BLaER1 (cell line): ENCODE measurements around the gene NKD2.
A peak's percentile ranks its signal among the peaks of the same experiment; 100 is the strongest.

ENCODE experiments used
- H3K27ac ChIP-seq: shearing (Covaris generic); formaldehyde crosslinking; 2 replicates; pipeline ENCODE4 v1.8.1; 2022
- H3K27me3 ChIP-seq: shearing (Covaris generic); formaldehyde crosslinking; 2 replicates; pipeline ENCODE4 v1.8.1; 2022
- H3K36me3 ChIP-seq: shearing (Covaris generic); formaldehyde crosslinking; 2 replicates; pipeline ENCODE4 v1.8.1; 2022
- H3K4me1 ChIP-seq: shearing (Covaris generic); formaldehyde crosslinking; 2 replicates; pipeline ENCODE4 v1.8.1; 2022
- H3K4me2 ChIP-seq: shearing (Covaris generic); formaldehyde crosslinking; 2 replicates; pipeline ENCODE4 v1.8.1; 2022
- H3K4me3 ChIP-seq: shearing (Covaris generic); formaldehyde crosslinking; 2 replicates; pipeline ENCODE4 v1.8.1; 2022
- H3K9ac ChIP-seq: shearing (Covaris generic); formaldehyde crosslinking; 2 replicates; pipeline ENCODE4 v1.8.1; 2022
- H3K9me3 ChIP-seq: shearing (Covaris generic); formaldehyde crosslinking; 2 replicates; pipeline ENCODE4 v1.8.1; 2022
- H4K20me1 ChIP-seq: shearing (Covaris generic); formaldehyde crosslinking; 2 replicates; pipeline ENCODE4 v1.8.1; 2022
- Cebpa-rat ChIP-seq: shearing (Covaris generic); IDR thresholded peaks from 2 replicates; pipeline ENCODE4 v1.8.1; 2022

Gene NKD2

DNA sequence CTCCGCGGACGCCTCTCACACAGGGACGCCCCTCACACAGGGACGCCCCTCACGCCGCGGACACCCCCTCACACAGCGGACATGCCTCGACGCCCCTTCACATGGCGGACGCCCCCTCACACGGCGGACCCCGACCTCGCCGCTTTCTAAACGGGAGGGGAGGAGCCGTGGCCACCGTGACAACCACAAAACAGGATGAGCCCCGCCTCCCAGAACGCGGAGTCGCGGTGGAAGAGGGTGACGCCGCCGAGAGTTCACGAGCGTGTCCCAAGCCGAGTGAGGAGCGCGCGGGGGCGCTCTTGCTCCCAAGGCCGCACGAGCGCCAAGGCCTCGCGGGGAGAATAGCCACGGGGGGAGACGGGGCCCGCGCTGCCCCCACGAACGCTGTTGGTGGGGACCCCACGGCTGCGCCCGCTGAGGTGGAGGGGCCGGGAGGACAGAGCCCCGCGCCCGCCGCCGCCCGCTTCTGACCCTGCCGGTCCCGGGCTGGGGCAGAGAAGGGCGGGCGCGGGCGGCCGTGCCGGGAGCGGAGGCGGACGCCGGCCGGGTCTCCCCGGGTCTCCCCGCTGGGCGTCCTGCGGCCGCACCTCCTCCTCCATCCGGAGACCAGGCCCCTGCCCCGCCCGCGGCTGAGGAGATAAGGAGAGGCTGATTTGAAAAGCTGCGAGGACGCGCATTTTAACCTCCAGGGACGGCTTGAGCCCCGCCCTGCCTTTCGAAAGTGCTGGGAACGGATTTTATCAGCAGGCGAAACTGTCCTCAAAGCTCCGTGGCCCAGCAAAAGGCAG is 3.9 kb upstream of the NKD2 start:
- Histone ChIP-seq H3K9me3 (no peaks in the 10 kb centered on the region), H3K9ac (peak overlapping the region; percentile 72), H3K4me3 (peak overlapping the region; percentile 76)

DNA sequence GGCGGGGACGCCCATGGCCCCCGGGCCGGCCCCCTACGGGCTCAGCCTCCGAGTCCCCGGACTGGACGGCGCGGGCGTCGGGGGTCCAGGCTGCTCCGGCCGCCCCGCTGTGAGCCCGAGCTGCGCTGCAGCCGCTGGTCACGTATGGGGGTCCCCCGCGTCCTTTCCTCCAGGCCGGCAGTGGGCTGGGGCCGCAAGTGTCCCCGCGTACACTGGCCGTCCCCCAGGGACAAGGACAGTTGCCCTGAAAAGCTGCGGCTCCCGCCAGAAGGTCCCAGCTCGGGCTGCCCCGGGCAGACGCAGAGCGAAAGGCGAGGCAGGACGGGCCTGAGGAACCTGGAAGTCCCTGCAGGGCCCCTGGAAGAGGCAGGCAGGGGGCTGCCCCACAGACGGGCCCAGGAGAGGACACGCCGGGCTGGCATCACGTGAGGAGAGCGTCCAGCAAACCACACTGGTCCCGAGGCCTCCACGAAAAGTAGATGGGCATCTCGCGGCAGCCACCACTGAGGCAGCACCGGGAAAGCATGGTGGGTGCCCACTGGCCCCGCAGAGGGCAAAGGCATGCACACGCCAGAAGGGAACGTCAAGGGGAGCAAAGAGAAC is 3.3 kb upstream of the NKD2 start:
- Histone ChIP-seq H3K4me2 (peak overlapping the region; percentile 100), H3K9ac (peak overlapping the region; percentile 72; the same call in 1 of the 2 replicates), H3K9me3 (no peaks in the 10 kb centered on the region), H3K27ac (peak overlapping the region; percentile 75; the same call in 1 of the 2 replicates), H3K27me3 (peaks cover 68% of the 10 kb centered on the region), H3K4me3 (peak overlapping the region; percentile 76), H3K4me1 (peaks cover 93% of the 10 kb centered on the region), H4K20me1 (peaks cover 13% of the 10 kb centered on the region), H3K36me3 (no peaks in the 10 kb centered on the region)
- no peak for TF ChIP-seq Cebpa-rat

More for the DNA sequence above, 3.9 kb upstream of the NKD2 start:
- Histone ChIP-seq H3K4me1 (peaks cover 86% of the 10 kb centered on the region), H3K27me3 (peaks cover 61% of the 10 kb centered on the region), H3K4me2 (peak overlapping the region; percentile 100), H4K20me1 (peaks cover 6% of the 10 kb centered on the region), H3K27ac (peak overlapping the region; percentile 75), H3K36me3 (no peaks in the 10 kb centered on the region)
- no peak for TF ChIP-seq Cebpa-rat

DNA sequence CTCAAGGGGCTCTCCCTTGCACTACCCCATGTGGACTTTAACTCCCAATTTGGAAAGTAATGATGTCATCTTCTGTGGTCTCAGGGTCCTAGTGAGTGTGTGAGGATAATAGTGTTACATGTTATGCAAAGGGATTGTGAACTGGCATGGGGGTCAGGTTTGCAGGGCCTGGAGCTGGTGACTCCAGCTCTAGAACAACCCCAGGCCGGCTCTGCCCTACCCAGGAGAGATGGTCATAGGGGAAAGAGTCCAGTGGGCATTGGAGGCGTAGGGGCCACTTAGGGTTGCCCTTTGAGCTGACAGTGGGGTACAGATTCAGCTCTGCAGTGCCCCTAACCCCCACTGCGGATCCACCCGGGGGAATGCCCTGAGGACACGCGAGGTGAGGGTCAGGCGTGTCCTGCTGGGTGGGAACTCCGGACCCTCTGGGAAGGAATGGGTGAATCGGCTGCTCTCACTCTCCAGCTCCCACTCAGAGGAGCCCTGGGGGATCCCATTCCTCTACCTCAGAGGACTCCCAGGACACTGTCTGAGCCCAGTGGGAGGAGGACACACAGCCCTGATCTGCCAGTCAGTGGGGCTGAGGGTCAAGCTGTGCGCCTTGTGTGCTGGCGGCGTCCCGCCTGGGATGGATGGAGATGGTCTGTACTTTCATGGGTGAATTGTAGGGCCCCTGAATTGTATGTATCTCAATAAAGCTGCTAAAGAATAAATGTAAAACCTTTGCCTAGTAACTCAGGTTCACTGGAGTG is 2.5 kb upstream of the NKD2 start:
- no peak for TF ChIP-seq Cebpa-rat
- H3K36me3 ChIP-seq = peaks cover 1% of the 10 kb centered on the region
- H3K4me1 ChIP-seq = peaks cover 95% of the 10 kb centered on the region
- H4K20me1 ChIP-seq = peaks cover 21% of the 10 kb centered on the region
- H3K9me3 ChIP-seq = no peaks in the 10 kb centered on the region
- no peak overlapping the region for H3K27ac ChIP-seq
- peak overlapping the region; percentile 100 for H3K4me2 ChIP-seq
- no peak overlapping the region for H3K9ac ChIP-seq
- H3K4me3 ChIP-seq = peak overlapping the region; percentile 76
- H3K27me3 ChIP-seq = peaks cover 72% of the 10 kb centered on the region

DNA sequence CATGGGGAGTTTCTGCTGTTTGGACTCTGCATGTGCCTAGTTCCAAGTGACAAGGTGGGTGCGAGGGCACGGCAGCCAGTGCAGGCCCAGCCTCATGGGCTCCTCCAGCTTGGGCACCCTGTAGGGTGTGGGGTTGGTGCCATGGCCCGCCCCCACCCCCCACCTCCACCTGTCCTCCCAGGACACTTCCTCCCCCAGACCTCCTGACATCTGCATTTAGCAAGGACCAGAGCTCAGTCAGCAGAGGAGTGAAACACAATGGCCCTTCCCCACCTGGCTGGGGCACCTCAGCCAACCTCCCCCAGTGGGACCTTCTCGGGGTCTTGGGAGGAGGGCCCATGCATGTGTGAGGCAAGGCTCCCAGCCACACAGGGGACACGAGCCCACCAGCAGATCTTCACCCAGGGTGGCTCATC is 1.9 kb upstream of the NKD2 start:
- Histone ChIP-seq H3K9me3 (no peaks in the 10 kb centered on the region), H3K4me3 (no peak overlapping the region), H3K9ac (no peak overlapping the region), H3K4me1 (peaks cover 95% of the 10 kb centered on the region), H3K27me3 (peaks cover 72% of the 10 kb centered on the region), H3K4me2 (peak overlapping the region; percentile 100), H4K20me1 (peaks cover 26% of the 10 kb centered on the region), H3K36me3 (peaks cover 7% of the 10 kb centered on the region), H3K27ac (no peak overlapping the region)
- no peak for TF ChIP-seq Cebpa-rat

DNA sequence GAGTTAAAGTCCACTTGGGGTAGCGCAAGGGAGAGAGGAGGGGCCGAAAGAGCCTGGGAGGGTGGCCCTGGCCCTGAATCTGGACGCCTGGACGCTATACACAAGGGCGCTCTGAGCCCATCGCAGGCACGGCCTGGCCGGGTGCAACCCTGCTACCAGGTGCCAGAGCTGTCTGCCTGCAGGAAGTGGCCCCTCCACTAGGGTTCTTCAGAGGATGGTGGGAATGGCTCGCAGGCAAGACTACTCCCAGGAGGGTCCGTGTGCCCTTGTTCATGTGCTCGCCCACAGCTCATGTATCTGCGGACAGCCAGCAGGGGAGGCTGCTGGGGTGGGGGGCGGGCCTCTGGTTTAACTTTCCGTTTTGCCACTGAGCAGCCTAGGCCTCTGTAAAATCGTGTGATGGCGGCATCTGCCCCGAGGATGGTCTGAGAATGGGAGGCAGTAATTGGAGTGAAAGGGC is 1.4 kb upstream of the NKD2 start:
- Histone ChIP-seq H3K27me3 (peaks cover 72% of the 10 kb centered on the region), H3K36me3 (peaks cover 13% of the 10 kb centered on the region), H3K4me2 (peak overlapping the region; percentile 100), H3K9ac (no peak overlapping the region), H3K27ac (no peak overlapping the region), H3K9me3 (no peaks in the 10 kb centered on the region), H3K4me3 (no peak overlapping the region), H4K20me1 (peaks cover 32% of the 10 kb centered on the region), H3K4me1 (peaks cover 95% of the 10 kb centered on the region)
- TF ChIP-seq Cebpa-rat = no peak

DNA sequence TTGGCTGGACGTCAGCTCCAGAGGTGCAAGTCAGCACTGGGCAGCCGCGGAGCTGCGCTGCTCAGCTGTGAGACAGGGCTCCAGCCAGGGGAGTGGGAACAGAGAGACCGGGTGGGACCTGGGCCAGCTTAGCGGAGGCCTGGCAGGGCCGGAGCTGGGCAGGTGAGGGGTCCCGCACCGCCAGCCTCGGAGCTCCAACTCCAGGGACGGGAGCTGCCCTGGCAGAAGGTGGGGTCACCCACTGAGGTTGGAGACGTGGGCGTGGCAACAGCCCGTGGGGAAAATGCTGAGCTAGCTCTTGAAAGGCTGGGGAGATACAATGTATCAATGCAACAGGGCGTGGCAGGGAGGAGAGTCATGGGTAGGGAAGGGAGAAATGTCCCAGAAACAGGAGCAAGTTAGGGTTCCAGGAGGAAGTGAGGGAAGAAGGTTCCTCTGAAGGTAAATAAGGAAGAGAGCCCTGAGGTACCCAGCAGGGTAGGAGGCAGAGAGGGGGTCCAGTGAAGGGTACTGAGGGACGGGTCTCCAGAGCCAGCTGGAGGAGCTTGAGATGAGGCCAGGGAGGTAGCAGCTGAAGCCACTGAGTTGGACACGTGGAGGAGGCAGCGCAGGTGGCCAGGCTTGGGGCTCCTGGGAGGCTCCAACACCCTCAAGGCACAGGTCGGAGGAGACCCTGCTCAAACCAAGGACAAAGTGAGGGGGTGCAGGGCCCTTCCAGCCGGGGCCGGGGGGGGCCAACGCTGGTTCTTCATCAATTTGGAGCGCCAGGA is 736 bp upstream of the NKD2 start:
- Histone ChIP-seq H3K4me2 (peak overlapping the region; percentile 100), H3K27me3 (peaks cover 72% of the 10 kb centered on the region), H3K4me1 (peaks cover 95% of the 10 kb centered on the region), H3K36me3 (peaks cover 19% of the 10 kb centered on the region), H3K4me3 (peak overlapping the region; percentile 83), H3K9ac (0 out of 2 replicates have a peak overlapping the region, but pooled peaks have one; percentile 80), H3K9me3 (no peaks in the 10 kb centered on the region), H4K20me1 (peaks cover 38% of the 10 kb centered on the region), H3K27ac (no peak overlapping the region)
- TF ChIP-seq Cebpa-rat = no peak

DNA sequence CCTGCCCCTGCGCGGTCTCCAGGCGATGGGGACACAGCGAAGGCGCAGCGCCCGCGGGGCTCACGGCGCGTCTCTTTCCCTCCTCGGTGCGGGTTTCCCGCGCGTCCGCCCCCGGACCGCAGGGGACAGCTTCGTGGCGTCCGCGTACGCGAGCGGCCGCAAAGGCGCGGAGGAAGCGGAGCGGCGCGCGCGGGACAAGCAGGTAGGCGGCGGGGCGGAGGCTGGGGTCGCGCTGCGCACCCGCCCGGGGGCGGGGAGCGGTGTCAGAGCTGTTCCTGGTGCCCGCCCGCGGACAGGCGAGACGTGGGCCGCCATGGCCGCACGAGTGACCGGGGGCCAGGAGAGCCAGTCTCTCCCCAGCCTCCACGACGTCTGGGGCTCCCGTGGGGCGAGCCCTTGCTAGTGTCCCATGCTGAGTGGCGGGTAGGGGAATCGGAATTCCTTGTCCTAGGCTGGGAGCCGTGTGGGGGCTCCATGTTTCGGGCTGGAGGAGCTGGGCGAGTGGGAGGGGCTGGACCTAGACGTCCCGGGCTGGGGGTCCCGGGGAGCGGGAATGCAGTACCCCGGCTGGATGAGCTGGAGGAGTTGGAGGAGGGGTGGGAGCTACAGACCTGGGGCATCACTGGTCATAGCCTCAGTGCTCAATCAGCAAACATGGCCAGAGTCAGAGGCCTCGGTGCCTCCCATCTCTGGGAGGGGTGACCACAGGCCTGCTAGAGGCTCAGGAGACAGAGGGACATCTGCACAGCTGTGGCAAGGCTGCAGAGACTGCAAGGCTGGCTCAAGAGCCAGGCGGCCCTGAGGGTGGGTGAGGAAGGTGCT is 968 bp downstream of the NKD2 start:
- Histone ChIP-seq H3K4me1 (peaks cover 95% of the 10 kb centered on the region), H3K9ac (peak overlapping the region; percentile 80), H3K27me3 (peaks cover 59% of the 10 kb centered on the region), H3K4me2 (peak overlapping the region; percentile 100), H3K4me3 (peak overlapping the region; percentile 83), H3K27ac (peak overlapping the region; percentile 69), H4K20me1 (peaks cover 55% of the 10 kb centered on the region), H3K36me3 (peaks cover 28% of the 10 kb centered on the region), H3K9me3 (no peaks in the 10 kb centered on the region)
- no peak for TF ChIP-seq Cebpa-rat

DNA sequence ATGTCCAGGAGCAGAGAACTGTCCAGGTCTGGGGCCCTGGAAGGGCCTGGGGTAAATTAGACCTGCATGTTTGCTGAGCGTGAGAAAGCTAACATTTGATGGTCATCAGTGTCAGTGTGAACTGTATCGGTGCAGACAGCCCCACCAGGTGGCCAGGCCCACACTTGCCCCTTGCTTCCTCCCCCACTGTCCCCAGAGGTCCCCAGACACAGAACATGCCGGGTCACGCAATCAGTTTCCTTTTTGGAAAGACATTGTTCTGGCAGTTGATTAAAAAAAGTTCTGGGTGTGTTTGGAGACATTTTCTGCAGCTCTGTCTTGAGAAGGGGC is 1.5 kb downstream of the NKD2 start:
- Histone ChIP-seq H3K4me3 (peak overlapping the region; percentile 83), H3K36me3 (peaks cover 28% of the 10 kb centered on the region), H3K4me2 (peak overlapping the region; percentile 100), H3K9ac (peak overlapping the region; percentile 80), H3K4me1 (peaks cover 95% of the 10 kb centered on the region), H4K20me1 (peaks cover 61% of the 10 kb centered on the region), H3K9me3 (no peaks in the 10 kb centered on the region), H3K27ac (peak overlapping the region; percentile 69; the same call in 1 of the 2 replicates), H3K27me3 (peaks cover 53% of the 10 kb centered on the region)
- no peak for TF ChIP-seq Cebpa-rat
